IMR-90 (cell line): ENCODE data around the gene SLC44A1. TPM values are rescaled to one million over a fixed set of nuclear protein-coding genes. Genes with fewer than 3 reads are reported as not detected.

Experiments used
- ATAC-seq: fragments of 200-7000 bp; cut with Tn5 transposase; 2 replicates; pipeline ENCODE4 v1.9.1; 2020; ENCODE audit warnings: low read depth, mild to moderate bottlenecking, moderate library complexity
- BruUV-seq: library from RNA; stranded (reverse); fragments of 400-500 nt; replicated peaks from 2 replicates; lab custom pipeline; 2021; lab: Mats Ljungman, UMichigan
- CTCF ChIA-PET: fragments of 300-600 bp; formaldehyde crosslinking; extraction: SDS; loops from one replicate; lab custom pipeline; 2021; ENCODE audit warnings: antibody characterized with exemption; lab: Yijun Ruan, JAX
- POLR2A ChIA-PET: fragments of 300-600 bp; sonication (Branson Sonifier 250); formaldehyde crosslinking; loops from one replicate; lab custom pipeline; 2022; ENCODE audit warnings: antibody characterized with exemption; ENCODE audit not compliant: unreplicated experiment; lab: Charles Lee
- DNase-seq: peaks from one replicate; pipeline ENCODE4 v3.0.0; 2013
- H2AFZ ChIP-seq: replicated peaks from 2 replicates; pipeline ENCODE3; 2013; ENCODE audit warnings: low read length, mild to moderate bottlenecking; ENCODE audit not compliant: poor library complexity
- H2AK5ac ChIP-seq: 2 replicates; pipeline ENCODE4 v1.6.1; 2013; ENCODE audit warnings: low read depth, low read length, inconsistent platforms
- H2AK9ac ChIP-seq: replicated peaks from 2 replicates; pipeline ENCODE3; 2013; ENCODE audit warnings: mild to moderate bottlenecking, low read depth, low read length, moderate library complexity; ENCODE audit not compliant: poor library complexity
- H2BK120ac ChIP-seq: 2 replicates; pipeline ENCODE4 v1.6.1; 2013; ENCODE audit warnings: low read depth, low read length, inconsistent platforms
- H2BK15ac ChIP-seq: 3 replicates; pipeline ENCODE4 v1.6.1; 2013; ENCODE audit warnings: low read depth, low read length, inconsistent platforms
- H2BK20ac ChIP-seq: 2 replicates; pipeline ENCODE4 v1.6.1; 2013; ENCODE audit warnings: low read depth, mild to moderate bottlenecking, inconsistent platforms, low read length, moderate library complexity
- H2BK5ac ChIP-seq: 2 replicates; pipeline ENCODE4 v1.6.1; 2013; ENCODE audit warnings: mild to moderate bottlenecking, low read depth, low read length, inconsistent platforms; ENCODE audit not compliant: poor library complexity, severe bottlenecking
- H3K14ac ChIP-seq: replicated peaks from 2 replicates; pipeline ENCODE4 v1.6.1; 2013; ENCODE audit warnings: low read depth, low read length, inconsistent platforms
- H3K18ac ChIP-seq: 2 replicates; pipeline ENCODE4 v1.6.1; 2013; ENCODE audit warnings: low read depth, low read length, control low read depth
- H3K23ac ChIP-seq: 2 replicates; pipeline ENCODE4 v1.6.1; 2013; ENCODE audit warnings: low read depth, low read length, inconsistent platforms
- H3K27ac ChIP-seq: 2 replicates; pipeline ENCODE4 v1.5.1; 2013; ENCODE audit warnings: mild to moderate bottlenecking, control low read depth, low read length; ENCODE audit not compliant: insufficient read depth
- H3K27me3 ChIP-seq: 2 replicates; pipeline ENCODE4 v1.6.1; 2013; ENCODE audit warnings: low read length; ENCODE audit not compliant: control insufficient read depth, insufficient read depth
- H3K36me3 ChIP-seq: 2 replicates; pipeline ENCODE4 v1.6.1; 2013; ENCODE audit warnings: low read length, mixed read lengths; ENCODE audit not compliant: control insufficient read depth, insufficient read depth
- H3K4ac ChIP-seq: 2 replicates; pipeline ENCODE4 v1.6.1; 2013; ENCODE audit warnings: low read depth, low read length, inconsistent platforms
- H3K4me1 ChIP-seq: 2 replicates; pipeline ENCODE4 v1.6.1; 2013; ENCODE audit warnings: low read length, mixed read lengths; ENCODE audit not compliant: control insufficient read depth, insufficient read depth
- H3K4me2 ChIP-seq: 2 replicates; pipeline ENCODE4 v1.6.1; 2013; ENCODE audit warnings: low read depth, mild to moderate bottlenecking, control low read depth, low read length, moderate library complexity
- H3K4me3 ChIP-seq: 2 replicates; pipeline ENCODE4 v1.5.1; 2013; ENCODE audit warnings: low read depth, mild to moderate bottlenecking, control low read depth, low read length, moderate library complexity; ENCODE audit not compliant: insufficient read depth
- H3K56ac ChIP-seq: 2 replicates; pipeline ENCODE4 v1.6.1; 2013; ENCODE audit warnings: low read length, inconsistent platforms; ENCODE audit not compliant: insufficient read depth; ENCODE audit errors: extremely low read depth
- H3K79me1 ChIP-seq, 2 experiments: 2 replicates each; pipeline ENCODE4 v1.6.1; 2013; ENCODE audit warnings: low read length in 2 of 2, inconsistent platforms in 1 of 2, low read depth in 1 of 2
- H3K9ac ChIP-seq: 2 replicates; pipeline ENCODE4 v1.6.1; 2013; ENCODE audit warnings: low read depth, low read length, control low read depth
- H3K9me1 ChIP-seq: 2 replicates; pipeline ENCODE4 v1.6.1; 2013; ENCODE audit warnings: low read length, inconsistent platforms; ENCODE audit not compliant: insufficient read depth
- H3K9me3 ChIP-seq: 2 replicates; pipeline ENCODE4 v1.6.1; 2013; ENCODE audit warnings: low read length; ENCODE audit not compliant: control insufficient read depth, insufficient read depth
- H4K20me1 ChIP-seq: 2 replicates; pipeline ENCODE4 v1.6.1; 2013; ENCODE audit warnings: low read length, inconsistent platforms; ENCODE audit not compliant: insufficient read depth
- H4K5ac ChIP-seq: 2 replicates; pipeline ENCODE4 v1.6.1; 2013; ENCODE audit warnings: mild to moderate bottlenecking, low read depth, low read length, control low read depth
- H4K8ac ChIP-seq, 2 experiments: 2 replicates each; pipeline ENCODE4 v1.6.1; 2013; ENCODE audit warnings: low read depth in 2 of 2, low read length in 2 of 2, control low read depth in 1 of 2, inconsistent platforms in 1 of 2
- H4K91ac ChIP-seq: 2 replicates; pipeline ENCODE4 v1.6.1; 2013; ENCODE audit warnings: low read depth, low read length, inconsistent platforms; ENCODE audit not compliant: insufficient read depth
- BHLHE40 ChIP-seq: fragments of 150-350 bp; IDR thresholded peaks from 2 replicates; pipeline ENCODE4 v1.6.1; 2016; ENCODE audit warnings: mild to moderate bottlenecking, low read depth, low read length
- CEBPB ChIP-seq: IDR thresholded peaks from 2 replicates; pipeline ENCODE4 v1.6.1; 2012; ENCODE audit warnings: low read depth, low read length, improper control_type of control experiment
- CHD1 ChIP-seq: IDR thresholded peaks from 2 replicates; pipeline ENCODE4 v1.6.1; 2012; ENCODE audit warnings: low read depth, low read length, improper control_type of control experiment
- FOS ChIP-seq: fragments of 150-350 bp; IDR thresholded peaks from 2 replicates; pipeline ENCODE4 v1.6.1; 2016; ENCODE audit warnings: low read depth, low read length
- MAFK ChIP-seq: IDR thresholded peaks from 2 replicates; pipeline ENCODE4 v1.6.1; 2012; ENCODE audit warnings: low read depth, low read length, improper control_type of control experiment
- MAZ ChIP-seq: IDR thresholded peaks from 2 replicates; pipeline ENCODE4 v1.6.1; 2012; ENCODE audit warnings: low read depth, mild to moderate bottlenecking, low read length, improper control_type of control experiment, moderate library complexity, borderline replicate concordance
- MXI1 ChIP-seq: IDR thresholded peaks from 2 replicates; pipeline ENCODE4 v1.6.1; 2012; ENCODE audit warnings: low read depth, mild to moderate bottlenecking, low read length, moderate library complexity, borderline replicate concordance
- NFE2L2 ChIP-seq: fragments of 150-350 bp; IDR thresholded peaks from 2 replicates; pipeline ENCODE4 v1.6.1; 2016; ENCODE audit warnings: low read depth, mild to moderate bottlenecking, low read length
- POLR2A ChIP-seq: IDR thresholded peaks from 2 replicates; pipeline ENCODE4 v1.6.1; 2012; ENCODE audit warnings: mild to moderate bottlenecking, low read depth, low read length
- RAD21 ChIP-seq: IDR thresholded peaks from 2 replicates; pipeline ENCODE4 v1.6.1; 2012; ENCODE audit warnings: low read length, improper control_type of control experiment
- RCOR1 ChIP-seq: IDR thresholded peaks from 2 replicates; pipeline ENCODE4 v1.6.1; 2012; ENCODE audit warnings: mild to moderate bottlenecking, low read length, improper control_type of control experiment; ENCODE audit not compliant: insufficient replicate concordance
- RFX5 ChIP-seq: IDR thresholded peaks from 2 replicates; pipeline ENCODE4 v1.8.0; 2012; ENCODE audit warnings: low read depth, mild to moderate bottlenecking, low read length, moderate library complexity
- SMC3 ChIP-seq: fragments of 150-350 bp; IDR thresholded peaks from 2 replicates; pipeline ENCODE4 v1.6.1; 2016; ENCODE audit warnings: low read depth, mild to moderate bottlenecking, antibody characterized with exemption, low read length, moderate library complexity
- WGBS, 2 experiments: methylation state at CpG; one replicate each; pipeline versions ENCODE4 v1.1.5 to v1.1.7; 2013; ENCODE audit warnings: missing lambda C conversion rate in 2 of 2; ENCODE audit not compliant: insufficient read length in 1 of 2; ENCODE audit errors: extremely low coverage in 2 of 2; 5-methylcytosine and 5-hydroxymethylcytosine counted together
- dilution Hi-C: fragments of 300-500 bp; cut with HindIII; formaldehyde crosslinking; loops from one replicate; pipeline ENCODE4 v1.14.3; 2018; ENCODE audit warnings: low sequenced_read_pairs; ENCODE audit not compliant: unreplicated experiment
- in situ Hi-C: fragments of 300-500 bp; cut with MboI; formaldehyde crosslinking; loops from 3 replicates; pipeline ENCODE4 v1.14.3; 2019; ENCODE audit warnings: low sequenced_read_pairs, inconsistent platforms, mixed read lengths
- intact Hi-C: fragments of 100-400 bp; cut with micrococcal nuclease; formaldehyde crosslinking; loops from 2 replicates; pipeline ENCODE4 v1.10.0; 2022
- polyA plus RNA-seq, 3 experiments: library from polyadenylated mRNA; depleted of rRNA; stranded (reverse); fragments of >200 nt; gene quantifications; 2 replicates each; pipeline ENCODE4 v1.2.3, GENCODE V29; 2012; ENCODE audit warnings: low replicate concordance in 1 of 3
- total RNA-seq: library from RNA; depleted of rRNA; stranded (reverse); fragments of >200 nt; gene quantifications from 2 replicates; pipeline ENCODE4 v1.2.3, GENCODE V29; 2012
- TF ChIP-seq, protein P1 (sequence below): fragments of 150-350 bp; IDR thresholded peaks from 2 replicates; pipeline ENCODE4 v1.6.1; 2016; ENCODE audit warnings: low read depth, mild to moderate bottlenecking, low read length, moderate library complexity, borderline replicate concordance
- TF ChIP-seq, protein P2 (sequence below): conservative IDR thresholded peaks from 2 replicates; pipeline ENCODE4 v1.5.1; 2012; ENCODE audit warnings: mild to moderate bottlenecking, low read depth, low read length, improper control_type of control experiment
- TF ChIP-seq, protein P3 (sequence below): fragments of 150-350 bp; IDR thresholded peaks from 2 replicates; pipeline ENCODE4 v1.6.1; 2017; ENCODE audit warnings: mild to moderate bottlenecking, antibody characterized with exemption, low read length, low read depth

The SLC44A1 gene
- total and polyA plus RNA-seq, 2 of the 4 experiments (the other 2 are of a cell fraction) = 5.2 to 21.7 TPM

DNA sequence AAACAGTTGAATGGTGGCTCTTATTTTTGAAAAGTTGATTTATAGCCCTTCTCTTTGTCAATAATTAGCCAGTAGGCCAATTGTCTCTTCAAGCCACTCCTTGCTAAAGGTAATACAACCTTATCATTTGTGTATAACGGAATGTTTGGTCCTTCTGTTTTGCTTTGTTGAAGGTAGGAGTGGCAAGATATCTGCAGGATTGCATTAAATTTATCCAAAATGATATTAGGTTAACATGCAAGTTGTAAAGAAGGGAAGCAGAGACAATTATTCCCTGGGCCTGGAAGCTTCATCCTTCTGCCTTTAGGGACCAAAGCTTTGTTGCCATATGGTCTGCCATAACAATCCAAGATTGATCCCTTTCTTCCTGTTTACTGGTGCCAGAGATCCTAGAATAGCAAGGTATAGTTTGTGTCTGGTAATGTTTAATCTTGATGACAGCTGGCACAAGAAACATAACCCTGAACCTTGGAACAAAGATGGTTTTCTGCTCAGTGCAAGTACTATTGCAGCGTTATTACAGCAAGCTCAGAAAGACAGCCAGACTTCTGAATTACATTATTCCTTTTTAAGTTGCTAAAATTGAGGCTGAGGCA is 187.9 kb downstream of the SLC44A1 start:
- H4K5ac ChIP-seq = no peak overlapping the region
- H4K8ac ChIP-seq = no peak overlapping the region
- no peak overlapping the region for H3K14ac ChIP-seq
- H3K4me3 ChIP-seq = no peak overlapping the region
- H3K27me3 ChIP-seq = no peaks in the 10 kb centered on the region
- no CpG with 5 or more reads among the region's 2 CpGs for WGBS, 2 experiments
- H3K4ac ChIP-seq = no peak overlapping the region
- no peaks in the 10 kb centered on the region for H3K9me1 ChIP-seq
- DNase-seq (no peak), ATAC-seq (no peak)
- H3K18ac ChIP-seq = no peak overlapping the region
- in situ Hi-C loops = no loop called here
- dilution Hi-C loops = no loop called here
- H3K9ac ChIP-seq = no peak overlapping the region
- CTCF ChIA-PET = no interaction called here
- H3K79me1 ChIP-seq = no peaks in the 10 kb centered on the region
- TF ChIP-seq SMC3 (no peak), POLR2A (no peak), MXI1 (no peak), RCOR1 (no peak), CHD1 (no peak), RAD21 (no peak), RFX5 (no peak), FOS (no peak), MAZ (no peak), BHLHE40 (no peak), NFE2L2 (no peak), CEBPB (no peak), MAFK (no peak)
- TF ChIP-seq, protein P1, sequence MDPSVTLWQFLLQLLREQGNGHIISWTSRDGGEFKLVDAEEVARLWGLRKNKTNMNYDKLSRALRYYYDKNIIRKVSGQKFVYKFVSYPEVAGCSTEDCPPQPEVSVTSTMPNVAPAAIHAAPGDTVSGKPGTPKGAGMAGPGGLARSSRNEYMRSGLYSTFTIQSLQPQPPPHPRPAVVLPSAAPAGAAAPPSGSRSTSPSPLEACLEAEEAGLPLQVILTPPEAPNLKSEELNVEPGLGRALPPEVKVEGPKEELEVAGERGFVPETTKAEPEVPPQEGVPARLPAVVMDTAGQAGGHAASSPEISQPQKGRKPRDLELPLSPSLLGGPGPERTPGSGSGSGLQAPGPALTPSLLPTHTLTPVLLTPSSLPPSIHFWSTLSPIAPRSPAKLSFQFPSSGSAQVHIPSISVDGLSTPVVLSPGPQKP = no peak
- TF ChIP-seq, protein P2, sequence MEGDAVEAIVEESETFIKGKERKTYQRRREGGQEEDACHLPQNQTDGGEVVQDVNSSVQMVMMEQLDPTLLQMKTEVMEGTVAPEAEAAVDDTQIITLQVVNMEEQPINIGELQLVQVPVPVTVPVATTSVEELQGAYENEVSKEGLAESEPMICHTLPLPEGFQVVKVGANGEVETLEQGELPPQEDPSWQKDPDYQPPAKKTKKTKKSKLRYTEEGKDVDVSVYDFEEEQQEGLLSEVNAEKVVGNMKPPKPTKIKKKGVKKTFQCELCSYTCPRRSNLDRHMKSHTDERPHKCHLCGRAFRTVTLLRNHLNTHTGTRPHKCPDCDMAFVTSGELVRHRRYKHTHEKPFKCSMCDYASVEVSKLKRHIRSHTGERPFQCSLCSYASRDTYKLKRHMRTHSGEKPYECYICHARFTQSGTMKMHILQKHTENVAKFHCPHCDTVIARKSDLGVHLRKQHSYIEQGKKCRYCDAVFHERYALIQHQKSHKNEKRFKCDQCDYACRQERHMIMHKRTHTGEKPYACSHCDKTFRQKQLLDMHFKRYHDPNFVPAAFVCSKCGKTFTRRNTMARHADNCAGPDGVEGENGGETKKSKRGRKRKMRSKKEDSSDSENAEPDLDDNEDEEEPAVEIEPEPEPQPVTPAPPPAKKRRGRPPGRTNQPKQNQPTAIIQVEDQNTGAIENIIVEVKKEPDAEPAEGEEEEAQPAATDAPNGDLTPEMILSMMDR = no peak
- TF ChIP-seq, protein P3, sequence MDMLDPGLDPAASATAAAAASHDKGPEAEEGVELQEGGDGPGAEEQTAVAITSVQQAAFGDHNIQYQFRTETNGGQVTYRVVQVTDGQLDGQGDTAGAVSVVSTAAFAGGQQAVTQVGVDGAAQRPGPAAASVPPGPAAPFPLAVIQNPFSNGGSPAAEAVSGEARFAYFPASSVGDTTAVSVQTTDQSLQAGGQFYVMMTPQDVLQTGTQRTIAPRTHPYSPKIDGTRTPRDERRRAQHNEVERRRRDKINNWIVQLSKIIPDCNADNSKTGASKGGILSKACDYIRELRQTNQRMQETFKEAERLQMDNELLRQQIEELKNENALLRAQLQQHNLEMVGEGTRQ = no peak
- H2AFZ ChIP-seq = no peak overlapping the region
- no peak overlapping the region for H4K91ac ChIP-seq
- H2BK20ac ChIP-seq = no peak overlapping the region
- no peak overlapping the region for H3K56ac ChIP-seq
- H3K23ac ChIP-seq = no peak overlapping the region
- H3K4me1 ChIP-seq = no peaks in the 10 kb centered on the region
- peaks cover 2% of the 10 kb centered on the region; the same call in 1 of the 2 replicates for H3K9me3 ChIP-seq
- H3K36me3 ChIP-seq = no peaks in the 10 kb centered on the region
- H3K4me2 ChIP-seq = no peak overlapping the region
- no peak overlapping the region for H2AK9ac ChIP-seq
- H2AK5ac ChIP-seq = no peak overlapping the region
- no TSS peak for BruUV-seq
- intact Hi-C loops = no loop called here
- H2BK5ac ChIP-seq = no peak overlapping the region
- no peaks in the 10 kb centered on the region for H4K20me1 ChIP-seq
- POLR2A ChIA-PET = no interaction called here
- H3K27ac ChIP-seq = no peak overlapping the region
- H2BK15ac ChIP-seq = no peak overlapping the region
- H2BK120ac ChIP-seq = no peak overlapping the region
